GM19238 (cell line): ENCODE results near the gene SRGAP1.
"Not testable (repeated sequence)": the region's sequence is repeated elsewhere in the genome, so short reads cannot be mapped to it uniquely, and the experiment has no call there.

Experiments used
- DNase-seq: peaks from one replicate; pipeline ENCODE4 v3.0.0; 2011; ENCODE audit warnings: low spot score; ENCODE audit not compliant: insufficient read length

Gene SRGAP1

GRCh38 chr12:64110864-64111263, 266.4 kb downstream of the SRGAP1 start:
- no peak for DNase-seq

- DNase-seq: no peak
Observed at GRCh38 chr12:64116969-64117368, 272.5 kb downstream of the SRGAP1 start.

GRCh38 chr12:64120568-64120967, 276.1 kb downstream of the SRGAP1 start:
- no peak for DNase-seq

- DNase-seq: not testable (repeated sequence)
Observed at GRCh38 chr12:64121086-64121485, 276.6 kb downstream of the SRGAP1 start.

- DNase-seq: no peak
Observed at GRCh38 chr12:64122154-64122553, 277.7 kb downstream of the SRGAP1 start.

GRCh38 chr12:64122995-64123394, 278.5 kb downstream of the SRGAP1 start:
- DNase-seq: no peak

GRCh38 chr12:64123448-64123847, 278.9 kb downstream of the SRGAP1 start:
- no peak for DNase-seq

GRCh38 chr12:64124511-64125197, 280.2 kb downstream of the SRGAP1 start:
- DNase-seq: no peak

GRCh38 chr12:64125913-64126312, 281.4 kb downstream of the SRGAP1 start:
- DNase-seq: no peak

- no peak for DNase-seq
Observed at GRCh38 chr12:64127811-64128210, 283.3 kb downstream of the SRGAP1 start.

- no peak for DNase-seq
Observed at GRCh38 chr12:64128366-64128765, 283.9 kb downstream of the SRGAP1 start.

GRCh38 chr12:64130476-64130875, 286.0 kb downstream of the SRGAP1 start:
- not testable (repeated sequence) for DNase-seq

GRCh38 chr12:64131456-64131855, 287.0 kb downstream of the SRGAP1 start:
- DNase-seq: not testable (repeated sequence)

GRCh38 chr12:64132672-64133071, 288.2 kb downstream of the SRGAP1 start:
- DNase-seq: not testable (repeated sequence)

- no peak for DNase-seq
Observed at GRCh38 chr12:64137117-64137516, 292.6 kb downstream of the SRGAP1 start.

- DNase-seq: no peak
Observed at GRCh38 chr12:64139021-64139420, 294.5 kb downstream of the SRGAP1 start.

- DNase-seq: no peak
Observed at GRCh38 chr12:64142382-64142781, 297.9 kb downstream of the SRGAP1 start.

- no peak for DNase-seq
Observed at GRCh38 chr12:64142784-64143183, 298.3 kb downstream of the SRGAP1 start.

- DNase-seq: no peak
Observed at GRCh38 chr12:64145226-64145625, 300.7 kb downstream of the SRGAP1 start.

GRCh38 chr12:64147011-64147631, 302.6 kb downstream of the SRGAP1 start:
- no peak for DNase-seq

- no peak for DNase-seq
Observed at GRCh38 chr12:64147875-64148274, 303.4 kb downstream of the SRGAP1 start.

GRCh38 chr12:64154677-64155076, 310.2 kb downstream of the SRGAP1 start:
- no peak for DNase-seq

GRCh38 chr12:64157110-64157509, 312.6 kb downstream of the SRGAP1 start:
- no peak for DNase-seq
